Small intestine (tissue), 7 donors: Measurements from ENCODE around the gene NFIB. TPM values are rescaled to one million over a fixed set of nuclear protein-coding genes. Genes with fewer than 3 reads are reported as not detected.

Experiments
- DNase-seq, 2 donors: peaks; one replicate each; pipeline versions ENCODE4 v3.0.0 to v3.0.0-alpha.2; 2013
- FAIRE-seq: peaks from 2 replicates; lab custom pipeline; 2012; peaks lifted over from hg19 to GRCh38; lab: Jason Lieb, UNC
- H3K27ac ChIP-seq, 3 donors: one replicate each; pipeline ENCODE4 v1.5.1; 2013; ENCODE audit warnings: low read length in 2 of 3, mild to moderate bottlenecking in 2 of 3, control low read depth in 1 of 3, inconsistent platforms in 1 of 3, low read depth in 1 of 3, moderate library complexity in 1 of 3
- H3K27me3 ChIP-seq, 3 donors: one replicate each; pipeline ENCODE4 v1.6.1; 2013; ENCODE audit warnings: low read length in 3 of 3, inconsistent platforms in 1 of 3; ENCODE audit not compliant: control insufficient read depth in 3 of 3, insufficient read depth in 3 of 3
- H3K36me3 ChIP-seq, 3 donors: one replicate each; pipeline ENCODE4 v1.6.1; 2013; ENCODE audit warnings: low read length in 3 of 3, inconsistent platforms in 1 of 3, low read depth in 1 of 3, mild to moderate bottlenecking in 1 of 3, moderate library complexity in 1 of 3; ENCODE audit not compliant: control insufficient read depth in 3 of 3, insufficient read depth in 2 of 3
- H3K4me1 ChIP-seq, 3 donors: one replicate each; pipeline ENCODE4 v1.6.1; 2013; ENCODE audit warnings: low read length in 2 of 3, inconsistent platforms in 1 of 3, low read depth in 1 of 3, mild to moderate bottlenecking in 1 of 3, moderate library complexity in 1 of 3; ENCODE audit not compliant: control insufficient read depth in 3 of 3, insufficient read depth in 2 of 3
- H3K4me3 ChIP-seq, 3 donors: one replicate each; pipeline ENCODE4 v1.5.1; 2013; ENCODE audit warnings: low read length in 3 of 3, control low read depth in 1 of 3, inconsistent platforms in 1 of 3, low read depth in 1 of 3, mild to moderate bottlenecking in 1 of 3, moderate library complexity in 1 of 3
- H3K9me3 ChIP-seq, 2 donors: one replicate each; pipeline ENCODE4 v1.6.1; 2013; ENCODE audit warnings: low read depth in 1 of 2, low read length in 1 of 2; ENCODE audit not compliant: control insufficient read depth in 2 of 2, insufficient read depth in 1 of 2
- WGBS, 3 donors: extraction: QIAGEN DNeasy Blood & Tissue Kit; methylation state at CpG; one replicate each; pipeline ENCODE4 v1.1.7; 2013; 5-methylcytosine and 5-hydroxymethylcytosine counted together
- polyA plus RNA-seq, 4 donors: library from polyadenylated mRNA; stranded (reverse) in 3 of 4; unstranded in 1 of 4; fragments of 200-250 nt in 3 of 4; fragments of 120-200 nt in 1 of 4; gene quantifications; one replicate each; pipeline versions ENCODE4 v1.2.1 to v1.2.3, GENCODE V29; 2013
- donor health status: healthy with polysubstance abuse.
- donor health status: control.
- donor health status: control.
- donor health status: Bipolar disorder and iron deficiency.
- donor health status: healthy.

Gene NFIB
- polyA plus RNA-seq, 4 donors, result 5.1 to 15.9 (median 9.5) TPM

DNA sequence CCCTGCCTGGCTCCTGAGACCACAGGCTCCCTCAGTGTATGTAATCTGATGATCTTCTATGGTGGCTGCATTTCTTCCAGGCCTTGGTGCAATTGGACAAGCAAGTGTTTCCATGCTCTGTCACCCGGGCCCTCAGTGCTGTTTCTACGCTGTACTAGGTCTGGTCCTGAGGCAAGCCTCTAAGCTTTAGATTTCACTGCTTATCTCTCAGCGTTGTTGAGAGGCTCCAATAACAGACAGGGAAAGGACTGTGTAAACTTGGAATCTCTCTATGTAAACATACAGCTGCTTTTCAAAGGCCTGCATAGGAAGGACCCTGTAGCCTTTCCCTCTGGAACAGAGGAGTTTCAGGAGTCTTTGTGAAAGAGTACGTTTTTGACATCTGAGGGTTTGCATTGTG, 38.6 kb upstream of the NFIB start:
- H3K4me3 ChIP-seq, result no peak overlapping the region
- H3K36me3 ChIP-seq, result no peaks in the 10 kb centered on the region
- DNase-seq (no peak), FAIRE-seq (no peak)
- WGBS, 3 donors, result 73 to 86% (median 84%) methylated on average over 4 of the region's 4 CpGs
- no peak overlapping the region for H3K27ac ChIP-seq
- H3K9me3 ChIP-seq, result no peaks in the 10 kb centered on the region
- H3K27me3 ChIP-seq, result peaks cover 2 to 60% (median 15%) of the 10 kb centered on the region in 3 donors
- H3K4me1 ChIP-seq, result peaks cover 0 to 27% (median 2%) of the 10 kb centered on the region in 3 donors

DNA sequence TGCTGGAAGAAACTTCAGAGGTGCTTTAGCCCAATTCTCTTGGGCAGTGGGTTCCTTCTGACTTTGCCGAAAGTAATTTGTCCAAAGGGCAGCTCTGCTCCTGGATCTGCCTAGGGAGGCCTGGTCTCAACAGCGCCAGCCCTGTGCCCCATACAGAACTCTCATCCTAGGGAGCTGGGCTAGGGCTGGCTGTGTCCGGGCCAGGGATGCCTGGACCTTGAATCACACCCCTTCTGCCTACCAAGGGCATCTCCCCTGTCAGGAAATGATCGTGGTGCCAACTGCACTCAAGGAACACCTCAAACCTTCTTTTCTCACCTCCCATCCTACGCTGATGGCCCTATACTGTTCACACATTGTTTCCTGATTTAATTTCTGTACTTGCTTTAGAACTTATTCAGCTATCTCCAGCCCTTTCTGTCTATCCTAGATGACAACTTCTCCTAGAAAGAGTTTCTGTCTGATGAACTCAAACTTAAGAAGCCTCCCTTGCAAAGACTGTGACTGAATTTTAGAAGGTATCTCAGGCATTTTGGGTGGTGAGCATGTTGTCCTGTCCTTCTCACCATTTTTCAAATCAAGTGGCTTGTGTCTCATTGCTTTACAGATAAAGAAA, 37.4 kb upstream of the NFIB start:
- WGBS, 3 donors, result 79 to 86% (median 85%) methylated on average over 5 of the region's 5 CpGs
- FAIRE-seq (no peak), DNase-seq (no peak)
- H3K4me3 ChIP-seq, result no peak overlapping the region
- H3K27me3 ChIP-seq, result peaks cover 4 to 72% (median 22%) of the 10 kb centered on the region in 3 donors
- no peaks in the 10 kb centered on the region for H3K9me3 ChIP-seq
- H3K27ac ChIP-seq, result peak overlapping the region in 1 of 3 donors; percentile 19
- H3K36me3 ChIP-seq, result no peaks in the 10 kb centered on the region
- peaks cover 0 to 38% (median 2%) of the 10 kb centered on the region in 3 donors for H3K4me1 ChIP-seq

- Histone ChIP-seq H3K4me3 (no peak overlapping the region), H3K27me3 (peaks cover 4 to 78% (median 27%) of the 10 kb centered on the region in 3 donors), H3K4me1 (peaks cover 0 to 40% (median 2%) of the 10 kb centered on the region in 3 donors), H3K9me3 (no peaks in the 10 kb centered on the region), H3K27ac (peak overlapping the region in 1 of 3 donors; percentile 19), H3K36me3 (no peaks in the 10 kb centered on the region)
- DNase-seq, result no peak
- no peak for FAIRE-seq
- 60 to 70% (median 62%) methylated on average over 11 of the region's 11 CpGs for WGBS, 3 donors
Observed at GRCh38 chr9:14350754-14351153, 36.8 kb upstream of the NFIB start.

DNA sequence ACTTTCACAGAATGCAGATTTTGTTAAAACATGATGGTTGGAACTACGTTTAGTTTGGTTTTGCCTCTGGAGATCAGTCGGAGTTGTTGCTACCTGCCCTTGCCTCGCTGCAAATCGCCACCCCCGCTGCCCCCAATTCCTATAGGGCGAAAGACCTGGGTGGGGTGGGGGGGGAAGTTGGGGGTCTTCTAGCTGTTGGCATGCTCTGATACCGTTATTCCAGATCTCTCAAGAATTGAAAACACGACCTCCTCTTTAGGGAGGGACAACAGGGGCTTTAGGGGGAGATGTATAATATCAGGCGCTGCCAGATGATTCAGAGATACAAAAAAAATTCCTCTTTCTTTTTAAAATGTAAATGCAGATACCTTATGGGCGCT, 36.4 kb upstream of the NFIB start:
- Histone ChIP-seq H3K9me3 (no peaks in the 10 kb centered on the region), H3K4me3 (no peak overlapping the region), H3K36me3 (no peaks in the 10 kb centered on the region), H3K4me1 (peaks cover 0 to 40% (median 2%) of the 10 kb centered on the region in 3 donors), H3K27ac (no peak overlapping the region), H3K27me3 (peaks cover 4 to 82% (median 31%) of the 10 kb centered on the region in 3 donors)
- FAIRE-seq (no peak), DNase-seq (no peak)
- WGBS, 3 donors, result 21 to 51% (median 35%) methylated on average over 10 of the region's 10 CpGs

GRCh38 chr9:14349447-14350348, 35.8 kb upstream of the NFIB start:
- FAIRE-seq, result no peak

DNA sequence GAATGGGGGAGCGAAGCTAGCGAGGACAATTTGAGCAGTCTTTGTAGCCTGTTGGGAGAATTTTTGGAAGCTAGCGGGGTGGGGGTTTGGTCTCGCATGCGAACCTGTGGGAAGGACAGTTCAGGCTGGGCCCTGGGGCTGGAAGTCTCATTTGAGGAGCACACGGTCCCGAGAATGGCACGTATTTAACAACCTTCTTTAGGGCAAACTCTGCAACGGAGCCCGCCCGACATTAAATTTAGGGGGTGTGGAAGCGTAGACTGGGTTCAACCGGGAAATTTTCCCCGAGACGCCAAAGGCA, 35.2 kb upstream of the NFIB start:
- H3K27ac ChIP-seq, result no peak overlapping the region
- WGBS, 3 donors, result 2 to 8% (median 5%) methylated on average over 15 of the region's 15 CpGs
- no peaks in the 10 kb centered on the region for H3K36me3 ChIP-seq
- no peak for FAIRE-seq
- peaks cover 4 to 85% (median 38%) of the 10 kb centered on the region in 3 donors for H3K27me3 ChIP-seq
- peak in 1 of 2 donors; percentile 12 for DNase-seq
- no peaks in the 10 kb centered on the region for H3K9me3 ChIP-seq
- H3K4me1 ChIP-seq, result peaks cover 0 to 40% (median 2%) of the 10 kb centered on the region in 3 donors
- H3K4me3 ChIP-seq, result peak overlapping the region in 1 of 3 donors; percentile 35

More at GRCh38 chr9:14349447-14350348, 35.8 kb upstream of the NFIB start:
- peak in 1 of 2 donors; percentile 38 for DNase-seq
- H3K4me1 ChIP-seq, result peaks cover 0 to 40% (median 2%) of the 10 kb centered on the region in 3 donors
- H3K9me3 ChIP-seq, result no peaks in the 10 kb centered on the region
- WGBS, 3 donors, result 2 to 22% (median 11%) methylated on average over 42 of the region's 42 CpGs
- peak overlapping the region in 1 of 3 donors; percentile 35 for H3K4me3 ChIP-seq
- no peaks in the 10 kb centered on the region for H3K36me3 ChIP-seq
- peaks cover 4 to 84% (median 38%) of the 10 kb centered on the region in 3 donors for H3K27me3 ChIP-seq
- H3K27ac ChIP-seq, result no peak overlapping the region

- no peaks in the 10 kb centered on the region for H3K36me3 ChIP-seq
- peaks cover 0 to 40% (median 2%) of the 10 kb centered on the region in 3 donors for H3K4me1 ChIP-seq
- no peaks in the 10 kb centered on the region for H3K9me3 ChIP-seq
- peak overlapping the region in 2 of 3 donors; percentile 32 to 35 for H3K4me3 ChIP-seq
- WGBS, 3 donors, result 1 to 6% (median 5%) methylated on average over 42 to 43 of the region's 43 CpGs
- DNase-seq (peak; percentile 19 to 45), FAIRE-seq (no peak)
- H3K27ac ChIP-seq, result no peak overlapping the region
- H3K27me3 ChIP-seq, result peaks cover 4 to 87% (median 36%) of the 10 kb centered on the region in 3 donors
Observed at GRCh38 chr9:14348373-14349145, 34.6 kb upstream of the NFIB start.

GRCh38 chr9:14348123-14348372, 34.1 kb upstream of the NFIB start:
- no peaks in the 10 kb centered on the region for H3K36me3 ChIP-seq
- WGBS, 3 donors, result 3 to 5% (median 4%) methylated on average over 10 of the region's 10 CpGs
- FAIRE-seq, result no peak
- H3K9me3 ChIP-seq, result no peaks in the 10 kb centered on the region
- peaks cover 0 to 38% (median 2%) of the 10 kb centered on the region in 3 donors for H3K4me1 ChIP-seq
- DNase-seq, result no peak
- H3K4me3 ChIP-seq, result peak overlapping the region in 2 of 3 donors; percentile 32 to 35
- H3K27me3 ChIP-seq, result peaks cover 4 to 91% (median 36%) of the 10 kb centered on the region in 3 donors
- no peak overlapping the region for H3K27ac ChIP-seq
